HepG2 (cell line): ENCODE measurements around the gene SMC1B. TPM values are rescaled to one million over a fixed set of nuclear protein-coding genes. Genes with fewer than 3 reads are reported as not detected.
A peak's percentile ranks its signal among the peaks of the same experiment; 100 is the strongest.

Experiments used
- AGO2 ChIP-seq: fragments of 200-400 bp; formaldehyde crosslinking; optimal IDR thresholded peaks from 2 replicates; pipeline ENCODE3; 2017; ENCODE audit warnings: mild to moderate bottlenecking, low read depth, low read length, moderate library complexity
- CBX1 ChIP-seq: IDR thresholded peaks from one replicate; pipeline ENCODE4 v1.6.1; 2016; ENCODE audit warnings: antibody characterized with exemption, low read depth
- EHMT2 ChIP-seq: fragments of 200-600 bp; sonication (generic); IDR thresholded peaks from 2 replicates; pipeline ENCODE4 v1.7.0; 2017; ENCODE audit warnings: antibody characterized with exemption, low read depth, low read length, borderline replicate concordance
- EP300 ChIP-seq, 3 experiments: sonication (generic) in 1 of 3; formaldehyde crosslinking in 1 of 3; IDR thresholded peaks; 2 replicates each; pipeline versions ENCODE4 v1.5.1 to v1.6.1; 2011 to 2020; ENCODE audit warnings: low read depth in 2 of 3, low read length in 2 of 3, borderline replicate concordance in 1 of 3, improper control_type of control experiment in 1 of 3, mild to moderate bottlenecking in 1 of 3, missing genetic modification reagents in 1 of 3, moderate library complexity in 1 of 3
- GTF3A ChIP-seq: sonication (generic); formaldehyde crosslinking; conservative IDR thresholded peaks from 2 replicates; pipeline ENCODE4 v1.4.0; 2020; ENCODE audit warnings: mild to moderate bottlenecking, missing genetic modification reagents
- HDAC1 ChIP-seq: sonication (generic); formaldehyde crosslinking; IDR thresholded peaks from 2 replicates; pipeline ENCODE4 v1.5.1; 2020; ENCODE audit warnings: mild to moderate bottlenecking, missing genetic modification reagents
- KDM3A ChIP-seq: IDR thresholded peaks from 2 replicates; pipeline ENCODE4 v1.6.1; 2018; ENCODE audit warnings: low read depth, missing compliant biosample characterization
- KDM5B ChIP-seq: sonication (generic); formaldehyde crosslinking; IDR thresholded peaks from 2 replicates; pipeline ENCODE4 v1.4.0; 2020; ENCODE audit warnings: missing genetic modification reagents, mild to moderate bottlenecking, borderline replicate concordance
- KLF15 ChIP-seq: sonication (generic); formaldehyde crosslinking; IDR thresholded peaks from 2 replicates; pipeline ENCODE4 v1.8.1; 2023; ENCODE audit warnings: borderline replicate concordance, mild to moderate bottlenecking, inconsistent platforms, missing genetic modification reagents, mixed read lengths
- MED1 ChIP-seq: sonication (generic); formaldehyde crosslinking; IDR thresholded peaks from 2 replicates; pipeline ENCODE4 v1.4.0; 2020; ENCODE audit warnings: missing genetic modification reagents
- NONO ChIP-seq, 2 experiments: fragments of 450-650 bp in 1 of 2; sonication (generic) in 1 of 2; formaldehyde crosslinking in 1 of 2; IDR thresholded peaks in 1 of 2; conservative IDR thresholded peaks in 1 of 2; 2 replicates each; pipeline versions ENCODE4 v1.6.1 to v1.8.0; 2017 to 2022; ENCODE audit warnings: mild to moderate bottlenecking in 1 of 2, missing genetic modification reagents in 1 of 2, moderate library complexity in 1 of 2
- NR2F6 ChIP-seq, 2 experiments: IDR thresholded peaks; 2 replicates each; pipeline ENCODE4 v1.6.1; 2016; ENCODE audit warnings: antibody characterized with exemption in 1 of 2, mild to moderate bottlenecking in 1 of 2
- NR3C1 ChIP-seq: sonication (generic); formaldehyde crosslinking; IDR thresholded peaks from 2 replicates; pipeline ENCODE4 v1.4.0; 2020; ENCODE audit warnings: missing genetic modification reagents
- RBM22 ChIP-seq: fragments of 200-400 bp; formaldehyde crosslinking; optimal IDR thresholded peaks from 2 replicates; pipeline ENCODE3; 2017; ENCODE audit warnings: mild to moderate bottlenecking, low read length, moderate library complexity
- TCF12 ChIP-seq, 2 experiments: fragments of 450-650 bp in 1 of 2; sonication (generic) in 1 of 2; formaldehyde crosslinking in 1 of 2; IDR thresholded peaks; 2 replicates each; pipeline versions ENCODE4 v1.6.1 to v1.8.0; 2017 to 2022; ENCODE audit warnings: antibody characterized with exemption in 1 of 2, mild to moderate bottlenecking in 1 of 2, missing genetic modification reagents in 1 of 2, moderate library complexity in 1 of 2
- ZNF432 ChIP-seq: sonication (generic); formaldehyde crosslinking; IDR thresholded peaks from 2 replicates; pipeline ENCODE4 v1.5.0; 2020; ENCODE audit warnings: missing genetic modification reagents, mild to moderate bottlenecking, borderline replicate concordance
- ZNF713 ChIP-seq: sonication (generic); formaldehyde crosslinking; IDR thresholded peaks from 2 replicates; pipeline ENCODE4 v1.4.0; 2020; ENCODE audit warnings: mild to moderate bottlenecking, missing genetic modification reagents
- ZNF782 ChIP-seq: sonication (generic); formaldehyde crosslinking; IDR thresholded peaks from 2 replicates; pipeline ENCODE4 v1.4.0; 2020; ENCODE audit warnings: missing genetic modification reagents, mild to moderate bottlenecking, borderline replicate concordance
- polyA plus RNA-seq, 8 experiments: library from polyadenylated mRNA; depleted of rRNA in 3 of 8; stranded (reverse) in 7 of 8; unstranded in 1 of 8; fragments of >200 nt; fragmentation: Illumina TruSeq in 4 of 8; extraction: Trizol in 4 of 8; gene quantifications; 2 replicates each; pipeline versions ENCODE4 v1.2.1 to v1.2.3, GENCODE V29; 2011 to 2016; ENCODE audit warnings: low read depth in 4 of 8, missing spikeins in 1 of 8, mixed read lengths in 1 of 8; ENCODE audit not compliant: insufficient read depth in 1 of 8
- total RNA-seq, 5 experiments: library from RNA; depleted of rRNA; stranded (reverse); fragments of >200 nt; fragmentation: Illumina TruSeq; extraction: Trizol; gene quantifications; 2 replicates each; pipeline ENCODE4 v1.2.3, GENCODE V29; 2016; ENCODE audit warnings: low read depth in 1 of 5
- TF ChIP-seq, protein P1 (sequence below): sonication (generic); formaldehyde crosslinking; IDR thresholded peaks from 2 replicates; pipeline ENCODE4 v1.4.0; 2020; ENCODE audit warnings: mild to moderate bottlenecking, missing genetic modification reagents
- TF ChIP-seq, protein P2 (sequence below): sonication (generic); formaldehyde crosslinking; IDR thresholded peaks from 2 replicates; pipeline ENCODE4 v1.4.0; 2020; ENCODE audit warnings: missing genetic modification reagents
- TF ChIP-seq, protein P3 (sequence below): sonication (generic); formaldehyde crosslinking; IDR thresholded peaks from 2 replicates; pipeline ENCODE4 v1.4.0; 2020; ENCODE audit warnings: low read depth, mild to moderate bottlenecking, missing genetic modification reagents
- TF ChIP-seq, protein P4 (sequence below): sonication (generic); formaldehyde crosslinking; IDR thresholded peaks from 2 replicates; pipeline ENCODE4 v1.9.0; 2021; ENCODE audit warnings: missing genetic modification reagents, borderline replicate concordance

The SMC1B gene
- total and polyA plus RNA-seq, 2 of the 13 experiments (the other 11 are each of a cell fraction or from before 2014, with no cell fraction given), result not detected

DNA sequence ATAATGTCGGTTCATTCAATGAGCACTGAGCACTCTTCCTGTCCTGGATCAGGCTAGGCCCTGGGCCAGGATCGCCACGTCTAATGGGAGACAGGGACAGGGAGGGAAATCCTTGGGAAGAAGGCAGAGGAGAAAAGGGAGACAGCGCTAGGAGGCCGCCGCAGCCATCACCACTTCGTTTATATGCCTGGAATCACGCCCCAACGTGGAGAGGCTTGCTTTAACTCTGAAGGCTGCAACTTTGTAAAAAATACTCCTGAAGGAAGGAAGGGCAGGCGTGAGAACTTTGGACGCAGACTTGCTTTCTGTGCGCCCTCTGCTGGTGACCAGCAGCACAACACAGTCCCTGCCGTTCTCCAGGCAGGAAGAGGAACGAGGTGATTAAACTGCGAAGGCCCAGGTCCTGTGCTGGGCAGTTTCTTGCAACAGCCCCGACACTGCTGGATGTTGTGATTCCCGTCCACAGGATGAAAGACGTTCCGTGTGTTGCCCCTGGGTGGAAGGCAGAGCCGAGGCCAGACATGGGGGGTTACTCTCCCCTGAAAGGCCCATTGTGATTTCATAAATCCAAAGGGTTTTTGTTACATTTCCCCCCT is 22.2 kb upstream of the SMC1B start (continued):
- no peak for TF ChIP-seq KLF15 (CRISPR knock-in tag)
- no peak; the same call in 1 of the 2 replicates for TF ChIP-seq HDAC1 (CRISPR knock-in tag)
- TF ChIP-seq RBM22, result no peak
- no peak for TF ChIP-seq NONO (IDR thresholded peaks at IDR 0.05)
- no peak; the same call in 1 of the 2 replicates for TF ChIP-seq NONO (CRISPR knock-in tag; conservative IDR thresholded peaks at IDR 0.05)
- peak; percentile 66 for TF ChIP-seq MED1 (CRISPR knock-in tag)
- TF ChIP-seq, protein P1, sequence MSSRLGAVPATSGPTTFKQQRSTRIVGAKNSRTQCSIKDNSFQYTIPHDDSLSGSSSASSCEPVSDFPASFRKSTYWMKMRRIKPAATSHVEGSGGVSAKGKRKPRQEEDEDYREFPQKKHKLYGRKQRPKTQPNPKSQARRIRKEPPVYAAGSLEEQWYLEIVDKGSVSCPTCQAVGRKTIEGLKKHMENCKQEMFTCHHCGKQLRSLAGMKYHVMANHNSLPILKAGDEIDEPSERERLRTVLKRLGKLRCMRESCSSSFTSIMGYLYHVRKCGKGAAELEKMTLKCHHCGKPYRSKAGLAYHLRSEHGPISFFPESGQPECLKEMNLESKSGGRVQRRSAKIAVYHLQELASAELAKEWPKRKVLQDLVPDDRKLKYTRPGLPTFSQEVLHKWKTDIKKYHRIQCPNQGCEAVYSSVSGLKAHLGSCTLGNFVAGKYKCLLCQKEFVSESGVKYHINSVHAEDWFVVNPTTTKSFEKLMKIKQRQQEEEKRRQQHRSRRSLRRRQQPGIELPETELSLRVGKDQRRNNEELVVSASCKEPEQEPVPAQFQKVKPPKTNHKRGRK, result no peak
- no peak for TF ChIP-seq NR2F6 (IDR thresholded peaks at IDR 0.05)
- no peak; the same call in 1 of the 2 replicates for TF ChIP-seq NR2F6 (CRISPR knock-in tag; IDR thresholded peaks at IDR 0.05)
- TF ChIP-seq, protein P2, sequence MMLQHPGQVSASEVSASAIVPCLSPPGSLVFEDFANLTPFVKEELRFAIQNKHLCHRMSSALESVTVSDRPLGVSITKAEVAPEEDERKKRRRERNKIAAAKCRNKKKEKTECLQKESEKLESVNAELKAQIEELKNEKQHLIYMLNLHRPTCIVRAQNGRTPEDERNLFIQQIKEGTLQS (CRISPR knock-in tag), result no peak
- no peak for TF ChIP-seq TCF12 (IDR thresholded peaks at IDR 0.05)
- no peak for TF ChIP-seq TCF12 (CRISPR knock-in tag; IDR thresholded peaks at IDR 0.05)
- no peak for TF ChIP-seq EHMT2
- TF ChIP-seq NR3C1 (CRISPR knock-in tag), result no peak
- TF ChIP-seq ZNF782, result no peak; the same call in 1 of the 2 replicates
- no peak for TF ChIP-seq GTF3A
- TF ChIP-seq AGO2, result no peak
- TF ChIP-seq ZNF713, result no peak
- no peak for TF ChIP-seq KDM3A (CRISPR knock-in tag)
- peak; percentile 46 for TF ChIP-seq CBX1
- TF ChIP-seq EP300 (IDR thresholded peaks at IDR 0.05; ENCODE audit: low read depth in 2 of 2, low read length in 2 of 2), result peak in 1 of 2 experiments; percentile 3; a peak in 1 of 4 replicates
- no peak for TF ChIP-seq EP300 (CRISPR knock-in tag; IDR thresholded peaks at IDR 0.05; ENCODE audit: borderline replicate concordance)
- TF ChIP-seq, protein P3, sequence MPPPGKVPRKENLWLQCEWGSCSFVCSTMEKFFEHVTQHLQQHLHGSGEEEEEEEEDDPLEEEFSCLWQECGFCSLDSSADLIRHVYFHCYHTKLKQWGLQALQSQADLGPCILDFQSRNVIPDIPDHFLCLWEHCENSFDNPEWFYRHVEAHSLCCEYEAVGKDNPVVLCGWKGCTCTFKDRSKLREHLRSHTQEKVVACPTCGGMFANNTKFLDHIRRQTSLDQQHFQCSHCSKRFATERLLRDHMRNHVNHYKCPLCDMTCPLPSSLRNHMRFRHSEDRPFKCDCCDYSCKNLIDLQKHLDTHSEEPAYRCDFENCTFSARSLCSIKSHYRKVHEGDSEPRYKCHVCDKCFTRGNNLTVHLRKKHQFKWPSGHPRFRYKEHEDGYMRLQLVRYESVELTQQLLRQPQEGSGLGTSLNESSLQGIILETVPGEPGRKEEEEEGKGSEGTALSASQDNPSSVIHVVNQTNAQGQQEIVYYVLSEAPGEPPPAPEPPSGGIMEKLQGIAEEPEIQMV, result peak; percentile 80; the same call in 1 of the 2 replicates
- TF ChIP-seq, protein P4, sequence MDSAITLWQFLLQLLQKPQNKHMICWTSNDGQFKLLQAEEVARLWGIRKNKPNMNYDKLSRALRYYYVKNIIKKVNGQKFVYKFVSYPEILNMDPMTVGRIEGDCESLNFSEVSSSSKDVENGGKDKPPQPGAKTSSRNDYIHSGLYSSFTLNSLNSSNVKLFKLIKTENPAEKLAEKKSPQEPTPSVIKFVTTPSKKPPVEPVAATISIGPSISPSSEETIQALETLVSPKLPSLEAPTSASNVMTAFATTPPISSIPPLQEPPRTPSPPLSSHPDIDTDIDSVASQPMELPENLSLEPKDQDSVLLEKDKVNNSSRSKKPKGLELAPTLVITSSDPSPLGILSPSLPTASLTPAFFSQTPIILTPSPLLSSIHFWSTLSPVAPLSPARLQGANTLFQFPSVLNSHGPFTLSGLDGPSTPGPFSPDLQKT (CRISPR knock-in tag), result no peak
- peak; percentile 38; the same call in 1 of the 2 replicates for TF ChIP-seq KDM5B
- no peak for TF ChIP-seq ZNF432 (CRISPR knock-in tag)
